H1 (cell line): Measurements from ENCODE around the gene SMCHD1. TPM values are rescaled to one million over a fixed set of nuclear protein-coding genes. Genes with fewer than 3 reads are reported as not detected.

Experiments used
- KDM4A ChIP-seq: IDR thresholded peaks from one replicate; pipeline ENCODE4 v1.7.1; 2012; ENCODE audit warnings: low read depth, mild to moderate bottlenecking, moderate library complexity, low read length, inconsistent platforms; ENCODE audit not compliant: severe bottlenecking
- RAD21 ChIP-seq, 2 experiments: IDR thresholded peaks in 1 of 2; conservative IDR thresholded peaks in 1 of 2; 2 replicates each; pipeline ENCODE4 v1.6.1; 2011; ENCODE audit warnings: low read depth in 2 of 2, low read length in 2 of 2, improper control_type of control experiment in 1 of 2, inconsistent platforms in 1 of 2, mild to moderate bottlenecking in 1 of 2, moderate library complexity in 1 of 2
- SAP30 ChIP-seq: fragments of 300-600 bp; sonication (generic); IDR thresholded peaks from 2 replicates; pipeline ENCODE4 v1.7.1; 2012; ENCODE audit warnings: low read length, moderate library complexity, mild to moderate bottlenecking, inconsistent platforms; ENCODE audit not compliant: insufficient read depth, insufficient replicate concordance
- YY1 ChIP-seq: IDR thresholded peaks from 2 replicates; pipeline ENCODE4 v1.6.1; 2011; ENCODE audit warnings: low read depth, mild to moderate bottlenecking, low read length
- polyA plus RNA-seq, 7 experiments: library from polyadenylated mRNA; depleted of rRNA in 3 of 7; stranded (reverse) in 5 of 7; unstranded in 2 of 7; fragments of >200 nt in 5 of 7; fragments of 200-250 nt in 2 of 7; gene quantifications; 1 replicate in 5 of 7; 2 replicates in 1 of 7; 4 replicates in 1 of 7; pipeline versions ENCODE4 v1.2.1 to v1.2.3, GENCODE V29; 2011 to 2013; ENCODE audit warnings: missing spikeins in 2 of 7, mixed read lengths in 2 of 7
- total RNA-seq: library from RNA; stranded (reverse); fragmentation: NEBNext Ultra II Directional; extraction: Animal tissue kit (Norgen Biotek cat#: 25700); gene quantifications from 2 replicates; pipeline ENCODE4 v1.2.1, GENCODE V29; 2021

The SMCHD1 gene
- total and polyA plus RNA-seq, 2 of the 8 experiments (the other 6 are each of a cell fraction or from before 2014, with no cell fraction given): 9.3 to 32.0 TPM

GRCh38 chr18:2655954-2656236 lies 369 bp downstream of the SMCHD1 start (continued):
- TF ChIP-seq KDM4A (no peak), SAP30 (no peak), YY1 (0 out of 2 replicates have a peak, but pooled peaks have one; percentile 54), RAD21 (IDR thresholded peaks at IDR 0.05 in 1 of 2, conservative IDR thresholded peaks at IDR 0.05 in 1 of 2; ENCODE audit: low read depth in 2 of 2, low read length in 2 of 2) (no peak)
